Astrocyte of the spinal cord (primary cell): Measurements from ENCODE around the gene SYMPK.
"Not testable (repeated sequence)": the region's sequence is repeated elsewhere in the genome, so short reads cannot be mapped to it uniquely, and the experiment has no call there.

Source experiments
- DNase-seq: peaks from one replicate; pipeline ENCODE4 v3.0.0; 2011; ENCODE audit warnings: low read depth, low spot score
- H3K4me3 ChIP-seq: 2 replicates; pipeline ENCODE4 v1.5.1; 2011; ENCODE audit warnings: low read depth, mild to moderate bottlenecking, low read length, moderate library complexity
- CTCF ChIP-seq: IDR thresholded peaks from 2 replicates; pipeline ENCODE4 v1.5.1; 2012; ENCODE audit warnings: low read depth, mild to moderate bottlenecking, low read length, inconsistent platforms
- in situ Hi-C: cut with HindIII; loops from 2 replicates; pipeline ENCODE4 v1.10.0; 2017; ENCODE audit warnings: low sequenced_read_pairs

The SYMPK gene

DNA sequence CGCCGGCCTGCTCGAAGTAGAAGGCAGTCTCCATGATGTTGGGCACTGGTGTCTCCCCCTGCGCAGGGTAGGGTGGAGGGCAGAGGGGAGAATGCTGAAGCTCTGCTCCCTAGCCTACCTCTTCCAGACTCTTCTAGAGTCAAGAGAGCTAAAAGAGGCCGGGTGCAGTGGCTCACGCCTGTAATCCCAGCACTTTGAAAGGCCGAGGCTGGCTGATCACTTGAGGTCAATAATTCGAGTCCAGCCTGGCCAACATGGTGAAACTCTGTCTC lies 58.1 kb downstream of the SYMPK start:
- no peak for DNase-seq
- H3K4me3 ChIP-seq, result no peak overlapping the region
- TF ChIP-seq CTCF, result no peak
- in situ Hi-C loops, result no loop called here

- no peak for DNase-seq
- in situ Hi-C loops, result no loop called here
- TF ChIP-seq CTCF, result no peak
- no peak overlapping the region for H3K4me3 ChIP-seq
Measured at GRCh38 chr19:45804140-45804958, 58.6 kb downstream of the SYMPK start.

DNA sequence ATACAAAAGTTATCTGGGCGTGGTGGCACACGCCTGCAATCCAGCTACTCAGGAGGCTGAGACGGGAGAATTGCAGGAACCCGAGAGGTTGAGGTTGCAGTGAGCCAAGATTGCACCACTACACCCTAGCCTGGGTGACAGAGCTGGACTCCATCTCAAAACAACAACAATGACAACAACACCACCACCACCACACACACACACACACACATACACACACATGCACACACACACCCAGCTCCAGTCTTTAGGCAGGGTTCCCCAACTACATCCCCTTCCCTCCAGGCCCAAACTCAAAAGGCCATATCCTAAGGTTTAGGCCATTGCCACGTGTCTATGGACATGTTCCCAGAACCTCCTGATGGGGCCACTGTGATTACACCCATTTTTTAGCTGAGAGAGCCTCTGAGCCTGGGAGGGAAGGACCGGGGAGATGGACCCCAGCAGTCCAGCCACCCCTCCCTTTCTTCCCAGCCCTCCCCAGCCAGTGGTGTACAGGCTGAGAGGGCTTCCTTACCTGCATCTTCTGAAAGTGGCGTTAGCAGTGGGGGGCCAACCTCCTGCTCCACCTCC lies 61.3 kb downstream of the SYMPK start:
- DNase-seq, result no peak
- in situ Hi-C loops, result no loop called here
- TF ChIP-seq CTCF, result no peak
- no peak overlapping the region for H3K4me3 ChIP-seq

DNA sequence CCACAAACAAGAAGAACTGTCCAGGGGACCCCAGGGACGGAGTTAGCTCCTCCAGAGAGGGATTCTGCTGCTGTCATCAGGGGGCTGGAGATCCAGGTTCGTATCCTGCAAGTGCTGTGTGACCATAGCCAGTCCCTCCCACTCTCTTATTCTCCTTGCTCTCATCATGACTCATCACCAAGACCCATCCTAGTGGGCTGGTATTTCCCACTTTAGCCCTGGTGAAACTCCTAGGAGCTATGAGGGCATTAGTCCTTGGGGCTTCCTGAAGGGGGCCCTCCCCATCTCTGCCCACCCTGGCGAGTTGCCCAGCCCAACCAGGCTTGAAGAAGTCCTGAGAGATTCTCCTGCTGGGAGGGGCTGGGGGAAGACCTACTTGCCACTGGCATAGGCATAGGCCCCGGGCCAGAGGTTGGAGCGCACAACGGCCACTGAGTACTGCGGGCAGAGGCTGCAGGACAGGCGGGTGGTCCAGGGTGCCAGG lies 62.8 kb downstream of the SYMPK start:
- TF ChIP-seq CTCF, result no peak
- in situ Hi-C loops, result no loop called here
- H3K4me3 ChIP-seq, result no peak overlapping the region
- DNase-seq, result peak; percentile 20

DNA sequence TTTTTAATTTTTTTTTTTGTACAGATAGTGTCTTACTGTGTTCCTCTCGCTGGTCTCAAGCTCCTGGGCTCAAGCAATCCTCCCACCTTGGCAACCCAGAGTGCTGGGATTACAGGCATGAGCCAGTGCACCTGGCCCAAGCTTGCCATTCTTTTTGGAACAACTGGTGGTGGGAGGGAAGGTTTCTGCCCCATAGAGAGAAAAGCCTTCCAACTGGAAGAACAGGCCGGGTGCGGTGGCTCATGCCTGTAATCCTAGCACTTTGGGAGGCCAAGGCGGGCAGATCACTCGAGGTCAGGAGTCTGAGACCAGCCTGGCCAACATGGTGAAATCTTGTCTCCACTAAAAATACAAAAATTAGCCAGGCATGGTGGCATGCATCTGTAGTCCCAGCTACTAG lies 63.4 kb downstream of the SYMPK start:
- DNase-seq, H3K4me3 ChIP-seq, in situ Hi-C loops: not testable (repeated sequence)

GRCh38 chr19:45798995-45799517 lies 63.9 kb downstream of the SYMPK start:
- H3K4me3 ChIP-seq, result no peak overlapping the region
- DNase-seq, result peak; percentile 66
- peak; percentile 80 for TF ChIP-seq CTCF
- in situ Hi-C loops, result no loop called here

DNA sequence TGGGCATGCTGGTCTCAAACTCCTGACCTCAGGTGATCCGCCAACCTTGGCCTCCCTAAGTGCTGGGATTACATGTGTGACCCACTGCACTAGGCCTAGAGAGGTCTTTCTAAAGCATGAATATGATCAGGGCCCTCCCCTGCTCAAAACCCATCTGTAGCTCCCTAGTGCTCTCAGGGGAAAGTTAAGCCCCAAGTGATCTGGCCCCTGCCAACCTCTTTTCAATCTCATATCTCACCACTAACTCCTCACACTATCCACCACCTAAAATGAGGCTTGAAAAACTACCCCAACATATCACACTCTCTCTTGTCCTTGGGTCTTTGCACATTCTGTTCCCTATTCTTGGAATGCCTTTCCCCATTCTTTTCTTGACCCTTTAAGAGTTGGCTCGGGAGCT lies 68.3 kb downstream of the SYMPK start:
- in situ Hi-C loops, result no loop called here
- no peak overlapping the region for H3K4me3 ChIP-seq

More for the DNA sequence above, 68.3 kb downstream of the SYMPK start:
- no peak for DNase-seq
- TF ChIP-seq CTCF, result no peak
